ENCODE measurements around the gene PTCH2. TPM values are rescaled to one million over a fixed set of nuclear protein-coding genes. Genes with fewer than 3 reads are reported as not detected.

The PTCH2 gene
- total and polyA plus RNA-seq, 2 of the 13 experiments (the other 11 are each of a cell fraction or from before 2014, with no cell fraction given): 0.60 to 1.5 TPM

- TF ChIP-seq NFIB (CRISPR knock-in tag; IDR thresholded peaks at IDR 0.05; ENCODE audit: borderline replicate concordance) (no peak), HNF4A (CRISPR knock-in tag; IDR thresholded peaks at IDR 0.05) (peak; percentile 25; the same call in 1 of the 2 replicates), WIZ (CRISPR knock-in tag; IDR thresholded peaks at IDR 0.05) (no peak), ARNT (IDR thresholded peaks at IDR 0.05) (no peak), FOXK1 (CRISPR knock-in tag; IDR thresholded peaks at IDR 0.05; ENCODE audit: borderline replicate concordance, low read depth) (peak; percentile 29; the same call in 1 of the 2 replicates), ZBTB20 (CRISPR knock-in tag; IDR thresholded peaks at IDR 0.05; ENCODE audit: borderline replicate concordance, low read depth) (no peak; the same call in 1 of the 2 replicates), TCF7L2 (IDR thresholded peaks at IDR 0.05; ENCODE audit: low read depth, low read length) (no peak), ZNF83 (CRISPR knock-in tag; IDR thresholded peaks at IDR 0.05; ENCODE audit: borderline replicate concordance) (peak; percentile 80; the same call in 1 of the 2 replicates), ATF7-NPFF (CRISPR knock-in tag; IDR thresholded peaks at IDR 0.05; ENCODE audit: low read depth) (no peak; the same call in none of the 2 replicates), PAF1 (CRISPR knock-in tag; IDR thresholded peaks at IDR 0.05) (no peak), EED (CRISPR knock-in tag; IDR thresholded peaks at IDR 0.05) (no peak; the same call in 1 of the 2 replicates), CENPX (CRISPR knock-in tag; IDR thresholded peaks at IDR 0.05) (no peak), HMG20A (CRISPR knock-in tag; IDR thresholded peaks at IDR 0.05; ENCODE audit: borderline replicate concordance) (no peak), MTF2 (CRISPR knock-in tag; IDR thresholded peaks at IDR 0.05; ENCODE audit: borderline replicate concordance) (no peak; the same call in 1 of the 2 replicates), ZFP36L2 (CRISPR knock-in tag; IDR thresholded peaks at IDR 0.05) (no peak), CREB1 (IDR thresholded peaks at IDR 0.05) (no peak; the same call in none of the 2 replicates), CREB1 (CRISPR knock-in tag; IDR thresholded peaks at IDR 0.05) (no peak), SOX13 (IDR thresholded peaks at IDR 0.05) (peak; percentile 54), SOX13 (CRISPR knock-in tag; conservative IDR thresholded peaks at IDR 0.05 in 1 of 2, IDR thresholded peaks at IDR 0.05 in 1 of 2) (peak in 1 of 2 experiments; percentile 30; a peak in 1 of 4 replicates), NR3C1 (CRISPR knock-in tag; IDR thresholded peaks at IDR 0.05) (no peak), ZNF704 (CRISPR knock-in tag; IDR thresholded peaks at IDR 0.05; ENCODE audit: borderline replicate concordance) (peak; percentile 83), ZNF564 (CRISPR knock-in tag; IDR thresholded peaks at IDR 0.05) (no peak; the same call in 1 of the 2 replicates), ZNF205 (CRISPR knock-in tag; IDR thresholded peaks at IDR 0.05) (peak; percentile 71; the same call in 1 of the 2 replicates), SRSF1 (optimal IDR thresholded peaks at IDR 0.05; ENCODE audit: low read depth, low read length) (peak; percentile 93)
- TF ChIP-seq, protein P1, sequence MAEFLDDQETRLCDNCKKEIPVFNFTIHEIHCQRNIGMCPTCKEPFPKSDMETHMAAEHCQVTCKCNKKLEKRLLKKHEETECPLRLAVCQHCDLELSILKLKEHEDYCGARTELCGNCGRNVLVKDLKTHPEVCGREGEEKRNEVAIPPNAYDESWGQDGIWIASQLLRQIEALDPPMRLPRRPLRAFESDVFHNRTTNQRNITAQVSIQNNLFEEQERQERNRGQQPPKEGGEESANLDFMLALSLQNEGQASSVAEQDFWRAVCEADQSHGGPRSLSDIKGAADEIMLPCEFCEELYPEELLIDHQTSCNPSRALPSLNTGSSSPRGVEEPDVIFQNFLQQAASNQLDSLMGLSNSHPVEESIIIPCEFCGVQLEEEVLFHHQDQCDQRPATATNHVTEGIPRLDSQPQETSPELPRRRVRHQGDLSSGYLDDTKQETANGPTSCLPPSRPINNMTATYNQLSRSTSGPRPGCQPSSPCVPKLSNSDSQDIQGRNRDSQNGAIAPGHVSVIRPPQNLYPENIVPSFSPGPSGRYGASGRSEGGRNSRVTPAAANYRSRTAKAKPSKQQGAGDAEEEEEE (CRISPR knock-in tag; IDR thresholded peaks at IDR 0.05; ENCODE audit: borderline replicate concordance): peak; percentile 64; the same call in 1 of the 2 replicates
- TF ChIP-seq, protein P2, sequence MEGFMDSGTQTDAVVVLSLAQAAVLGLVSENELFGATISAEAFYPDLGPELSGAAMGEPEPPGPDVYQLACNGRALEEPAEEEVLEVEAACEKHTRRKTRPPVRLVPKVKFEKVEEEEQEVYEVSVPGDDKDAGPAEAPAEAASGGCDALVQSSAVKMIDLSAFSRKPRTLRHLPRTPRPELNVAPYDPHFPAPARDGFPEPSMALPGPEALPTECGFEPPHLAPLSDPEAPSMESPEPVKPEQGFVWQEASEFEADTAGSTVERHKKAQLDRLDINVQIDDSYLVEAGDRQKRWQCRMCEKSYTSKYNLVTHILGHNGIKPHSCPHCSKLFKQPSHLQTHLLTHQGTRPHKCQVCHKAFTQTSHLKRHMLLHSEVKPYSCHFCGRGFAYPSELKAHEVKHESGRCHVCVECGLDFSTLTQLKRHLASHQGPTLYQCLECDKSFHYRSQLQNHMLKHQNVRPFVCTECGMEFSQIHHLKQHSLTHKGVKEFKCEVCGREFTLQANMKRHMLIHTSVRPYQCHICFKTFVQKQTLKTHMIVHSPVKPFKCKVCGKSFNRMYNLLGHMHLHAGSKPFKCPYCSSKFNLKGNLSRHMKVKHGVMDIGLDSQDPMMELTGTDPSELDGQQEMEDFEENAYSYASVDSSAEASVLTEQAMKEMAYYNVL (CRISPR knock-in tag; IDR thresholded peaks at IDR 0.05; ENCODE audit: borderline replicate concordance): peak; percentile 72; the same call in 1 of the 2 replicates
Observed at GRCh38 chr1:44799770-44800584, 43.1 kb downstream of the PTCH2 start, which contains the start of gene PLK3 (continued).

All from HepG2 (cell line).